ENCODE results near the gene BNIP2. TPM values are rescaled to one million over a fixed set of nuclear protein-coding genes. Genes with fewer than 3 reads are reported as not detected.
"Not testable (repeated sequence)": the region's sequence is repeated elsewhere in the genome, so short reads cannot be mapped to it uniquely, and the experiment has no call there.

Gene BNIP2
- polyA plus RNA-seq, 4 donors = 53.2 to 84.9 (median 74.0) TPM

DNA sequence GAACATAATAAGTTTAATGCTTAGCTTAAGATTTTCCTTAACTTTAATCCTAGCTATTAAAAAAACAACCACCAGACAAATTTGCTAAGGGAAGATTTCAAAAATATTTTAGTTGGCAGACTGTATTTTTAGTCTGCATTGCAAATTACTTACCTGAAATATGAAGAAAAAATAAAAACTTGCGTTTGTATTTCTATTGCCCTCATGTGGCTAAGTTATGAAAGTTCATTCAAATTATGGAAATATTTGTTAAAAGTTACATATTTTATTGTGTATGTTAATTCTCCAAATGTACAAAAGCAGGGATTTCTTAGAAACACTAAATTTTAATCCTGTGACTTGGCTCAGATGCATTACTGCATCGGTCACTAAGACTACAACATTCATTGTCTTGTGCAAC lies 46.8 kb downstream of the BNIP2 start:
- no peak for DNase-seq (ENCODE audit: low read depth in 4 of 4, low spot score in 3 of 4)

DNA sequence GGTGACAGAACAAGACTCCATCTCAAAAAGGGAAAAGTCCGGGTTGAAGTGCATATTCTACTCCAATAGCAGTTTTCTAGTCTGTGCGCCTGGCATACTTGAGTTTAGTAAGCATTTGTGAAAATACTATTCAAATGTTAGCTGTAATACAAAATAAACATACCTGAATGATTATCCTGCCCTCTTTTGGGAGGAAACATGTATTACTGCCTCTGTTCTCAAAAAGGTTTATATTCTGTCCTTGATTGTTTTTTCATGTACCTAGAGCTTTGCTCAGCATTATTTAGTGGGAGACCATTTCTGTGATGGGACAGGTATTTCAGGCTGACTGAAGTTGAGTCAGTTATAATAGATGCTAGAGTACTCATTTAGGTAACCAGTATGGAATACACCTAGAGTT lies 51.6 kb downstream of the BNIP2 start:
- not testable (repeated sequence) for DNase-seq (ENCODE audit: low read depth in 4 of 4, low spot score in 3 of 4)

DNA sequence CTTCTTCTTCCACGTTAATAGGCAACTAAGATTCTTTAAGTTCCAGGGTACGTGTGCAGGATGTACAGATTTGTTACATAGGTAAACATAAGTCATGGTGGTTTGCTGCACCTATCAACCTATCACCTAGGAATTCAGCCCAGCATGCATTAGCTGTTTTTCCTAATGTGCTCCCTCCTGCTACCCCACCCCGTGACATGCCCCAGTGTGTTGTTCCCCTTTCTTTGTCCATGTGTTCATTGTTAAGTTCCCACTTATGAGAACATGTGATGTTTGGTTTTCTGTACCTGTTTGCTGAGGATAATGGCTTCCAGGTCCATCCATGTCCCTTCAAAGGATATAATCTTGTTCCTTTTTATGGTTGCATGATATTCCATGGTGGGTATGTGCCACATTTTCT lies 52.9 kb downstream of the BNIP2 start:
- DNase-seq (ENCODE audit: low read depth in 4 of 4, low spot score in 3 of 4) = no peak

DNA sequence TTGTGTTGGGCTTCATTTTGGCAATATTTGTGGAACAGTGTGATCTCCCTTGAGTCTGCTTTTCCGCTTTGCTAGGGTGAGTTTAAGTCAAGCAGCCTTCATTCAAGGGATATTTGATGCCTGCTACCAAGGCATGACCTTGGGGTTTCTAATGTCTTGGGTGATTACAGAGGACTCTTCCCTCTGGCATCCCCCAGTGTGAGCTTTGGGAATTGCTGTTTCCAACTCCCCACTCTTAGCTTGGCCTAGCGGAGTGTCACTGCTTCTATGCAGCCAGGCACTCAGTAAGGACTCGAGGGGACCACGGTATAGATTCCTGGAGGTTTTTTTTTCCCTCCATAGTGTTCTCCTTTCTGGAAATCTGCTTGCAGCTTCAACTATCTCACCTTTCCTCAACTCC lies 56.4 kb downstream of the BNIP2 start:
- no peak for DNase-seq (ENCODE audit: low read depth in 4 of 4, low spot score in 3 of 4)

DNA sequence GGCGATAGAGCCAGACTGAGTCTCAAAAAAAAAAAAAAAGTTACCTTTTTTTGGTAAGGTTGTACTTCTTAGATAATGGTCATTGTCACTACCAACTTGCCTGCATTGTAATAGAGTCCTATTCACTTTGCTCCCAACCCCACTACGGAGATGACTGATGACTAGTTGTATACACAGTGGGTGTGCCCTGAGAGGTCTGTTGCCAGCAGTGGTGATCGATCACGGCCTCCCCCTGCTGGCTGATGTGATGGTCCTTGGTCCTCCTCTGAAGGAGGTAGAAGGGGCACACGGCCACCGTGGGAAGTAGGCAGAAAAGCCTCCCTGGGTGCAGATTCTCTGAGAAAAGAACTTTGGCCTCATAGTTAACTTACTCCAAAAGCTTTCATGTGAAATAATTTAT lies 66.8 kb downstream of the BNIP2 start:
- DNase-seq (ENCODE audit: low read depth in 4 of 4, low spot score in 3 of 4) = no peak

DNA sequence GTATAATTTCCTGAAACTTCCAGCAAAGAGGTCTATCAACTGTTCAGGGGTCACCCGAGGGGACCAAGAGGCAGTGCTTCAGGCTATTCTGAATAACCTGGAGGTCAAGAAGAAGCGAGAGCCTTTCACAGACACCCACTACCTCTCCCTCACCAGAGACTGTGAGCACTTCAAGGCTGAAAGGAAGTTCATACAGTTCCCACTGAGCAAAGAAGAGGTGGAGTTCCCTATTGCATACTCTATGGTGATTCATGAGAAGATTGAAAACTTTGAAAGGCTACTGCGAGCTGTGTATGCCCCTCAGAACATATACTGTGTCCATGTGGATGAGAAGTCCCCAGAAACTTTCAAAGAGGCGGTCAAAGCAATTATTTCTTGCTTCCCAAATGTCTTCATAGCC lies 70.7 kb downstream of the BNIP2 start:
- no peak for DNase-seq (ENCODE audit: low read depth in 4 of 4, low spot score in 3 of 4)

DNA sequence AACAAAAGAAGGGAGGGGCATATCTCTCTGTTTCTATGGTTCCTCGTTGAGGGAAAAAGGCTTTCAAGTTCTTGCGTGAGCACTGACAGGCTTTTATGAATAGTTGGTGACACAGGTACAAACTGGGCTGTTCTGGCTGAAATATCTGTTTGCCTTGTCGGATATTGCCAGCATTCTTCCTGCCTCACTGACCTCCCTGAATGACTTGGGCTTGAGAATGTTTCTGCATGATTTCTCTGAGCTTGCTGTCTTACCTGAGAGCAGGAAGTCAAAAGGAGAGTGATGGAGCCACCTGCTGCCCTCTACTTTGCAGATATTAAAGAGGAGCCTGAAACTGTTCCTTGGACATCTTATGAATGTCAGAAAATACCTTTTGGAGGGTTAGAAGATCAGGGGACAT lies 72.7 kb downstream of the BNIP2 start:
- no peak for DNase-seq (ENCODE audit: low read depth in 4 of 4, low spot score in 3 of 4)

DNA sequence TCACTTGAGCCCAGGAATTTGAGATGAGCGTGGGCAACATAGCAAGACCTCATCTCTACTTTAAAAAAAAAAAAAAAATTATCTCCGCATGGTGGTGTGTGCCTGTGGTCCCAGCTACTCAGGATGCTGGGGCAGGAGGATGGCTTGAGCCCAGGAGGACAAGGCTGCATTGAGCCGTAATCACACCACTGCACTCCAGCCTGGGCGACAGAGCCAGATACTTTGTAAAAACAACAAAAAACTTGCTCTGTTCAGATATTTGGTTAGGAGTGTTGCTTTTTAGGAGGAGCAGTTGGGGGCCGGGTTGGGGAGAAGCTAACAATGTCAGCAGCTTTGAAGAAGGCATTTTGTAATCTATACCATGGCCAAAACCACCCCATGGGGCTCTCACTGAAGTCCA lies 73.5 kb downstream of the BNIP2 start:
- no peak for DNase-seq (ENCODE audit: low read depth in 4 of 4, low spot score in 3 of 4)

DNA sequence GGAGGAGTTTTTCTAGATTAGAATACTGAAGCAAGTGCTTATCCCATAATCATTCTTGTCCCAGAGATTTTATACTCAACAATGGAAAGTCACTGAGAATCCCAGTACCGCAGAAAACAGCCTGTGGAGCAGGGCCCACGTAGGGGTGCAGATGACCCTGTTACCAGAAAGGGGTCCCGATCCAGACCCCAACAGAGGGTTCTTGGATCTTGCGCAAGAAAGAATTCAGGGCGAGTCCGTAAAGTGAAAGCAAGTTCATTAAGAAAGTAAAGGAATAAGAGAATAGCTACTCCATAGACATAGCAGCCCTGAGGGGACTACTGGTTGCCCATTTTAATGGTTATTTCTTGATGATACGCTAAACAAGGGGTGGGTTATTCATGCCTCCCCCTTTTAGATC lies 75.0 kb downstream of the BNIP2 start:
- no peak for DNase-seq (ENCODE audit: low read depth in 4 of 4, low spot score in 3 of 4)

DNA sequence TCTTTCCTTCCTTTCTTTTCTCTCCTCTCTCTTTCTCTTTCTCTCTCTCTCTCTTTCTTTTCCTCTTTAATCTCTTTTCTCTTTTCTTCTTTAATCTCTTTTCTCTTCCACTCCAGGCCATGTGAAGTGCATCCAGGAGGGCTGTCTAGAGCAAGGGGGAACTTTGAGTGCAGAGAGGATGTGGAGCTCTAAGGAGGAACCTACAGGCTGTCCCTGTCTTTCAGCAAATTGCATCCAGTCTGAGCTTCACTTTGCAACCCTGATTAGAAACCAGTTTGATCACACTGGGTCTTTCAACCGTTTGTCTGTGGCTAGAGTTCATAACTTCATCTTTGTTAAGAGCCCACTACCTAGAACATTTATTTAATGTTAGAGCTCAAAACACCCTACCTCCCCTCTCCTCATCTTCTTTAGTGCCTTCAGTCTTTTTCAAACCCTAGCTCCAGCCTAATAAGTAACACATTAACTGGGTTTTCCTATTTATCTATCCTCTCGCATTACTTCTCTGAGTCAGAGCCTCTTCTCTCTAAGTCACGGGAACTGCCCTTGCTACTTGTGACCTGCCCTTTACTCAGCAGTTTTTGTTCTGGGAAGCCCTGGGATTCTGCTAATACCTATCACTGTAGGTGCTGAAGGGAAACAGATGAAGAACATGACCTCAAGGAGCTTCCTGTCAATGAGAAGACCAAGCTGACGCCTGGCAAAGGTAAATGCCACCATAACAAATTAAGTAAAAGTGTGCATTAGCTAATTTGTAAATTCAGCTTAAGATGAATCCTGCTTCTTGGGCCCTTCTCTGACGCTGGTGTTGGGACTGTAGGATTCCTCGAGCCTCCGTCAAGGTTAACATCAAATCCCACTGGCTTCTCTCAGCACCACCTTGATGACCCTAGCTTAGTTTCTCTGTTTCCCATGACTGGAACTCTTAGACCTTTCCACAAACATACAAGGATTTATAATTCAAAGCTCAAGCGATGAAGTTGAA lies 77.6 kb downstream of the BNIP2 start, which contains the start of gene GCNT3:
GCNT3 (plus strand) TSS at position 508 of the 985 bp plus-strand sequence. CDS start 6,456 bp downstream, outside the sequence.
- no peak for DNase-seq (ENCODE audit: low read depth in 4 of 4, low spot score in 3 of 4)

DNA sequence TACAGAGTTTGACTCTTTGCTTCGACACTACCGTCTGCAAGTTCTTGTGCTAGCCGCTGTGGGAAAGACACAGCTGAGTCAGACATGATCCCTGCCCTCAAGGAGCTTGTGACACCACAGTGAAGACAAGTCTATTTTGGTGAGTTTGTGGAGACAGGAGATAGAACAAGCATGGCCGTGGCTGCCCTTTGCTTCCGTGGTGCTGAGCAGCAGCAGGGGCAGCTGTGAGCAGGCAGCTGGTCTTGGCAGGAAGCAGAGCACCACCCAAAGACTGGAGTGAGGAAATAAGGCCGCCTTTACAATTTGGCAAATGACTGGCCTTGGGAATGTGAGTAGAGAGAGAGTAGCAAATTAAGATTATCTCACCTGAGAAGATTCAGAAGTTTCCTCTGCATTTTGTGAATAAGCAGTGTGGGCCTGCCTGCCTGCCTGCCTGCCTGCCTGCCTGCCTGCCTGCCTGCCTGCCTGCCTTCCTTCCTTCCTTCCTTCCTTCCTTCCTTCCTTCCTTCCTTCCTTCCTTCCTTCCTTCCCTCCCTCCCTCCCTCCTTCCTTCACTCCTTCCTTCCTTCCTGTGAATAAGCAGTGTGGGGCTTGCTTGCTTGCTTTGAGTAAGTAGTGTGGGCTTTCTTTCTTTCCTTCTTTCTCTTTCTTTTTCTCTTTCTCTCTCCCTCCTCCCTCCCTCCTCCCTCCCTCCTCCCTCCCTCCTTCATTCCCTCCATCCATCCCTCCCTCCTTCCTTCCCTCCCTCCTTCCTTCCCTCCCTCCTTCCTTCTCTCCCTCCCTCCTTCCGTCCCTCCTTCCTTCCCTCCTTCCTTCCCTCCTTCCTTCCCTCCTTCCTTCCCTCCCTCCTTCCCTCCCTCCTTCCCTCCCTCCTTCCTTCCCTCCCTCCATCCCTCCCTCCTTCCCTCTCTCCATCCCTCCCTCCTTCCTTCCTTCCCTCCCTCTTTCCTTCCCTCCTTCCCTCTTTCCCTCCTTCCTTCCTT lies 79.1 kb downstream of the BNIP2 start:
- DNase-seq (ENCODE audit: low read depth in 4 of 4, low spot score in 3 of 4) = no peak

Other genes starting within 250 kb of the BNIP2 start
- under 1 TPM; 0.15 to 0.87 (median 0.56) TPM for gene GCNT3, start 77.5 kb downstream of the BNIP2 start, polyA plus RNA-seq (ENCODE audit: insufficient read length in 4 of 4)
- 100 to 1,000 TPM; 125 to 181 (median 134) TPM for gene GTF2A2, start 31.8 kb downstream of the BNIP2 start, polyA plus RNA-seq (ENCODE audit: insufficient read length in 4 of 4)